DND-41 (cell line): Measurements from ENCODE around the gene TRIM56.

Experiments used
- ATAC-seq: fragments of 200-7000 bp; cut with Tn5 transposase; 3 replicates; pipeline ENCODE4 v1.9.1; 2021; ENCODE audit warnings: low read depth; ENCODE audit not compliant: insufficient read depth
- DNase-seq: peaks from one replicate; pipeline ENCODE4 v3.0.0-alpha.2; 2020
- H2AFZ ChIP-seq: 2 replicates; pipeline ENCODE4 v1.6.0; 2012; ENCODE audit warnings: low read depth, low read length
- H3K27ac ChIP-seq: 2 replicates; pipeline ENCODE4 v1.5.1; 2012; ENCODE audit warnings: low read length, inconsistent platforms
- H3K27me3 ChIP-seq: fragments of 200-600 bp; sonication (generic); 2 replicates; pipeline ENCODE4 v1.6.0; 2012; ENCODE audit warnings: low read length, mild to moderate bottlenecking, inconsistent platforms; ENCODE audit not compliant: insufficient read depth, poor library complexity
- H3K36me3 ChIP-seq: 2 replicates; pipeline ENCODE4 v1.5.1; 2012; ENCODE audit warnings: low read length, inconsistent platforms; ENCODE audit not compliant: insufficient read depth
- H3K4me1 ChIP-seq: 2 replicates; pipeline ENCODE4 v1.5.1; 2012; ENCODE audit warnings: mild to moderate bottlenecking, low read length; ENCODE audit not compliant: insufficient read depth
- H3K4me2 ChIP-seq: 2 replicates; pipeline ENCODE4 v1.6.0; 2012; ENCODE audit warnings: mild to moderate bottlenecking, moderate library complexity, low read length, inconsistent platforms; ENCODE audit not compliant: insufficient read depth
- H3K4me3 ChIP-seq, 2 experiments: fragments of 200-600 bp in 1 of 2; shearing (Covaris generic) in 1 of 2; 2 replicates each; pipeline ENCODE4 v1.5.1; 2012 to 2016; ENCODE audit warnings: inconsistent platforms in 2 of 2, low read length in 2 of 2, mild to moderate bottlenecking in 2 of 2, low read depth in 1 of 2, moderate library complexity in 1 of 2
- H3K79me2 ChIP-seq: 2 replicates; pipeline ENCODE4 v1.6.0; 2012; ENCODE audit warnings: low read length, inconsistent platforms; ENCODE audit not compliant: insufficient read depth
- H3K9ac ChIP-seq: 2 replicates; pipeline ENCODE4 v1.6.0; 2012; ENCODE audit warnings: low read depth, mild to moderate bottlenecking, inconsistent platforms, low read length, moderate library complexity
- H3K9me3 ChIP-seq: 2 replicates; pipeline ENCODE4 v1.5.1; 2012; ENCODE audit warnings: low read length, moderate library complexity, mild to moderate bottlenecking, inconsistent platforms; ENCODE audit not compliant: insufficient read depth, severe bottlenecking
- H4K20me1 ChIP-seq: 2 replicates; pipeline ENCODE4 v1.6.0; 2012; ENCODE audit warnings: low read length; ENCODE audit not compliant: insufficient read depth
- CTCF ChIP-seq: IDR thresholded peaks from 2 replicates; pipeline ENCODE4 v1.5.1; 2012; ENCODE audit warnings: borderline replicate concordance, low read length, moderate library complexity, mild to moderate bottlenecking; ENCODE audit not compliant: poor library complexity, severe bottlenecking; ENCODE audit errors: extremely low read depth
- EZH2 ChIP-seq: IDR thresholded peaks from 3 replicates; pipeline ENCODE4 v1.6.1; 2012; ENCODE audit warnings: borderline replicate concordance, low read depth, mild to moderate bottlenecking, moderate library complexity, low read length, inconsistent platforms; ENCODE audit not compliant: severe bottlenecking

Gene TRIM56

GRCh38 chr7:101125989-101126650 lies 40.8 kb downstream of the TRIM56 start:
- no peak for DNase-seq

DNA sequence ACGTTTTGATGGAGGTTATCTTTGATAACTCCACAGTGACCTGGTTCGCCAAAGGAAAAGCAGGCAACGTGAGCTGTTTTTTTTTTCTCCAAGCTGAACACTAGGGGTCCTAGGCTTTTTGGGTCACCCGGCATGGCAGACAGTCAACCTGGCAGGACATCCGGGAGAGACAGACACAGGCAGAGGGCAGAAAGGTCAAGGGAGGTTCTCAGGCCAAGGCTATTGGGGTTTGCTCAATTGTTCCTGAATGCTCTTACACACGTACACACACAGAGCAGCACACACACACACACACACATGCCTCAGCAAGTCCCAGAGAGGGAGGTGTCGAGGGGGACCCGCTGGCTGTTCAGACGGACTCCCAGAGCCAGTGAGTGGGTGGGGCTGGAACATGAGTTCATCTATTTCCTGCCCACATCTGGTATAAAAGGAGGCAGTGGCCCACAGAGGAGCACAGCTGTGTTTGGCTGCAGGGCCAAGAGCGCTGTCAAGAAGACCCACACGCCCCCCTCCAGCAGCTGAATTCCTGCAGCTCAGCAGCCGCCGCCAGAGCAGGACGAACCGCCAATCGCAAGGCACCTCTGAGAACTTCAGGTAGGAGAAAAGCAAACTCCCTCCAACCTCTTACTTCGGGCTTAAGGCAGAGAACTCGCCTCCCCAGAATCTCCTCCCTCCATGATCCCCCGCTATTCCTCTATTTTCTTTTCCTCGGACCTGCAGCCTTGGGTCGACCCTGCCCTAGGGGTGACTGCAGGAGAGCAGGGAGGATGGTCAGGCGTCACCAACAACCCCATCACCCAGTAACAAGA lies 41.6 kb downstream of the TRIM56 start, which contains the start of gene SERPINE1:
SERPINE1 (plus strand) TSS at position 454 of the 809 bp plus-strand sequence. CDS start 1,290 bp downstream, outside the sequence.
- ATAC-seq = peak; percentile 98
- H4K20me1 ChIP-seq = 0 out of 2 replicates have a peak, but pooled peaks cover 3% of the 10 kb centered on the region

More at GRCh38 chr7:101125989-101126650, 40.8 kb downstream of the TRIM56 start:
- no peak for ATAC-seq
- H3K4me1 ChIP-seq = peaks cover 37% of the 10 kb centered on the region
- H2AFZ ChIP-seq = no peak overlapping the region
- H3K9me3 ChIP-seq = no peaks in the 10 kb centered on the region
- H3K79me2 ChIP-seq = no peaks in the 10 kb centered on the region
- H3K36me3 ChIP-seq = no peaks in the 10 kb centered on the region
- peak overlapping the region; percentile 20; the same call in 1 of the 2 replicates for H3K9ac ChIP-seq
- H3K4me2 ChIP-seq = peak overlapping the region; percentile 61
- H4K20me1 ChIP-seq = 0 out of 2 replicates have a peak, but pooled peaks cover 3% of the 10 kb centered on the region
- H3K4me3 ChIP-seq = peak overlapping the region in 1 of 2 experiments; percentile 42; a peak in 1 of 4 replicates
- TF ChIP-seq CTCF (no peak), EZH2 (no peak)
- H3K27me3 ChIP-seq = no peaks in the 10 kb centered on the region
- no peak overlapping the region; the same call in 1 of the 2 replicates for H3K27ac ChIP-seq

GRCh38 chr7:101127460-101128039 lies 42.3 kb downstream of the TRIM56 start:
- Histone ChIP-seq H3K4me3 (peak overlapping the region in 1 of 2 experiments; percentile 21; a peak in 2 of 4 replicates), H3K4me2 (peak overlapping the region; percentile 61), H2AFZ (no peak overlapping the region), H4K20me1 (0 out of 2 replicates have a peak, but pooled peaks cover 3% of the 10 kb centered on the region), H3K79me2 (no peaks in the 10 kb centered on the region), H3K9ac (peak overlapping the region; percentile 12; the same call in 1 of the 2 replicates), H3K4me1 (peaks cover 37% of the 10 kb centered on the region), H3K9me3 (no peaks in the 10 kb centered on the region), H3K36me3 (no peaks in the 10 kb centered on the region), H3K27ac (peak overlapping the region; percentile 40; the same call in 1 of the 2 replicates), H3K27me3 (no peaks in the 10 kb centered on the region)
- TF ChIP-seq CTCF (no peak), EZH2 (no peak)
- no peak for ATAC-seq
- DNase-seq = no peak

More for the DNA sequence above, 41.6 kb downstream of the TRIM56 start, which contains the start of gene SERPINE1:
- Histone ChIP-seq H3K9ac (peak within 1 kb of the TSS; percentile 20; the same call in 1 of the 2 replicates), H3K9me3 (no peaks in the 10 kb centered on the region), H3K4me1 (peaks cover 37% of the 10 kb centered on the region), H3K27me3 (no peaks in the 10 kb centered on the region), H2AFZ (peak within 1 kb of the TSS; percentile 21; the same call in 1 of the 2 replicates), H3K36me3 (no peaks in the 10 kb centered on the region), H3K4me3 (peak within 1 kb of the TSS in 1 of 2 experiments; percentile 42; a peak in 2 of 4 replicates), H3K4me2 (peak within 1 kb of the TSS; percentile 61), H3K27ac (peak within 1 kb of the TSS; percentile 42; the same call in 1 of the 2 replicates), H3K79me2 (no peaks in the 10 kb centered on the region)
- peak; percentile 96 for DNase-seq
- TF ChIP-seq CTCF (peak; percentile 39), EZH2 (no peak)
